H1 (cell line): ENCODE results near the gene ABCC4. TPM values are rescaled to one million over a fixed set of nuclear protein-coding genes. Genes with fewer than 3 reads are reported as not detected.

Source experiments
- CTCF ChIA-PET: fragments of 300-600 bp; sonication (Branson Sonifier 250); formaldehyde crosslinking; loops from one replicate; lab custom pipeline; 2021; ENCODE audit not compliant: partially characterized antibody; lab: Charles Lee
- POLR2A ChIA-PET: fragments of 300-600 bp; sonication (Branson Sonifier 250); formaldehyde crosslinking; loops from one replicate; lab custom pipeline; 2021; ENCODE audit warnings: inconsistent platforms; ENCODE audit not compliant: partially characterized antibody; lab: Charles Lee
- DNase-seq, 2 experiments: peaks; one replicate each; pipeline versions ENCODE4 v3.0.0 to v3.0.0-alpha.2; 2010 to 2022; ENCODE audit warnings: low spot score in 2 of 2, low read depth in 1 of 2, mixed read lengths in 1 of 2
- FAIRE-seq: peaks from 2 replicates; lab custom pipeline; 2011; peaks lifted over from hg19 to GRCh38; lab: Jason Lieb, UNC
- H2AFZ ChIP-seq: 2 replicates; pipeline ENCODE4 v1.8.1; 2012; ENCODE audit warnings: low read length, inconsistent platforms
- H2AK5ac ChIP-seq: 2 replicates; pipeline ENCODE4 v1.6.1; 2013; ENCODE audit warnings: low read depth, low read length
- H2BK120ac ChIP-seq: replicated peaks from 2 replicates; pipeline ENCODE3; 2013; ENCODE audit warnings: low read depth, low read length, inconsistent platforms
- H2BK12ac ChIP-seq: 2 replicates; pipeline ENCODE4 v1.6.1; 2013; ENCODE audit warnings: low read depth, low read length
- H2BK15ac ChIP-seq: 2 replicates; pipeline ENCODE4 v1.6.1; 2013; ENCODE audit warnings: low read length
- H2BK20ac ChIP-seq: 2 replicates; pipeline ENCODE4 v1.6.1; 2013; ENCODE audit warnings: low read length
- H2BK5ac ChIP-seq: 2 replicates; pipeline ENCODE4 v1.6.1; 2013; ENCODE audit warnings: low read depth, low read length
- H3K14ac ChIP-seq: 2 replicates; pipeline ENCODE4 v1.6.1; 2013; ENCODE audit warnings: inconsistent platforms; ENCODE audit not compliant: insufficient read length
- H3K18ac ChIP-seq: 2 replicates; pipeline ENCODE4 v1.6.1; 2013; ENCODE audit warnings: low read length; ENCODE audit errors: extremely low read depth
- H3K23ac ChIP-seq: 2 replicates; pipeline ENCODE4 v1.6.1; 2013; ENCODE audit warnings: inconsistent platforms; ENCODE audit not compliant: insufficient read length
- H3K23me2 ChIP-seq: 2 replicates; pipeline ENCODE4 v1.6.1; 2013; ENCODE audit warnings: low read depth, low read length
- H3K27ac ChIP-seq: 2 replicates; pipeline ENCODE4 v1.6.1; 2011; ENCODE audit warnings: low read depth, low read length, inconsistent platforms
- H3K27me3 ChIP-seq, 4 experiments: replicated peaks in 1 of 4; 1 replicate in 1 of 4; 2 replicates in 3 of 4; pipeline versions ENCODE4 v1.6.1 to v1.8.1; 2011 to 2013; ENCODE audit warnings: low read length in 3 of 4, mild to moderate bottlenecking in 3 of 4, inconsistent platforms in 2 of 4, mixed read lengths in 2 of 4, moderate library complexity in 1 of 4; ENCODE audit not compliant: control insufficient read depth in 3 of 4, insufficient read depth in 3 of 4; ENCODE audit errors: extremely low read depth in 1 of 4
- H3K36me3 ChIP-seq, 4 experiments: 2 replicates each; pipeline versions ENCODE4 v1.6.1 to v1.8.1; 2011 to 2013; ENCODE audit warnings: mild to moderate bottlenecking in 4 of 4, low read length in 3 of 4, moderate library complexity in 2 of 4, control low read depth in 1 of 4, inconsistent platforms in 1 of 4; ENCODE audit not compliant: insufficient read depth in 4 of 4, control insufficient read depth in 2 of 4
- H3K4ac ChIP-seq: replicated peaks from 2 replicates; pipeline ENCODE3; 2013; ENCODE audit warnings: low read length, low read depth, mixed read lengths, inconsistent platforms; ENCODE audit not compliant: insufficient read length
- H3K4me1 ChIP-seq, 4 experiments: replicated peaks in 1 of 4; 1 replicate in 1 of 4; 2 replicates in 3 of 4; pipeline versions ENCODE4 v1.6.1 to v1.8.1; 2011 to 2013; ENCODE audit warnings: low read length in 3 of 4, inconsistent platforms in 2 of 4, mixed read lengths in 1 of 4; ENCODE audit not compliant: insufficient read depth in 4 of 4, control insufficient read depth in 3 of 4
- H3K4me2 ChIP-seq, 2 experiments: 2 replicates each; pipeline versions ENCODE4 v1.6.1 to v1.8.1; 2011 to 2013; ENCODE audit warnings: low read depth in 2 of 2, low read length in 2 of 2, control low read depth in 1 of 2, inconsistent platforms in 1 of 2, mild to moderate bottlenecking in 1 of 2; ENCODE audit not compliant: insufficient read depth in 1 of 2
- H3K4me3 ChIP-seq, 4 experiments: fragments of 200-600, 300-600 bp in 1 of 4; sonication (generic), shearing (Covaris generic), sonication (Bioruptor Twin) in 1 of 4; 2 replicates each; pipeline versions ENCODE4 v1.5.1 to v1.8.1; 2011 to 2016; ENCODE audit warnings: low read length in 4 of 4, low read depth in 3 of 4, control low read depth in 2 of 4, inconsistent platforms in 2 of 4, mild to moderate bottlenecking in 2 of 4, mixed read lengths in 1 of 4, moderate library complexity in 1 of 4; ENCODE audit not compliant: insufficient read depth in 2 of 4; ENCODE audit errors: extremely low read depth in 1 of 4
- H3K56ac ChIP-seq: replicated peaks from 2 replicates; pipeline ENCODE3; 2013; ENCODE audit warnings: low read depth, mild to moderate bottlenecking, mixed read lengths, low read length, inconsistent platforms; ENCODE audit not compliant: insufficient read length
- H3K79me1 ChIP-seq: 2 replicates; pipeline ENCODE4 v1.6.1; 2013; ENCODE audit warnings: low read depth, low read length, control low read depth
- H3K79me2 ChIP-seq, 2 experiments: 2 replicates each; pipeline versions ENCODE4 v1.6.1 to v1.8.1; 2012 to 2013; ENCODE audit warnings: low read length in 2 of 2, mild to moderate bottlenecking in 2 of 2, inconsistent platforms in 1 of 2; ENCODE audit not compliant: insufficient read depth in 2 of 2, control insufficient read depth in 1 of 2
- H3K9ac ChIP-seq, 4 experiments: replicated peaks in 1 of 4; 1 replicate in 1 of 4; 2 replicates in 3 of 4; pipeline versions ENCODE4 v1.6.1 to v1.8.1; 2011 to 2013; ENCODE audit warnings: low read depth in 3 of 4, low read length in 3 of 4, control low read depth in 2 of 4, mild to moderate bottlenecking in 2 of 4, moderate library complexity in 2 of 4, inconsistent platforms in 1 of 4; ENCODE audit errors: extremely low read depth in 1 of 4
- H3K9me3 ChIP-seq, 2 experiments: 2 replicates each; pipeline versions ENCODE4 v1.6.1 to v1.8.1; 2012 to 2013; ENCODE audit warnings: mild to moderate bottlenecking in 2 of 2, moderate library complexity in 2 of 2, control low read depth in 1 of 2, inconsistent platforms in 1 of 2, low read depth in 1 of 2, low read length in 1 of 2, mixed read lengths in 1 of 2; ENCODE audit not compliant: insufficient read depth in 2 of 2
- H4K20me1 ChIP-seq, 2 experiments: replicated peaks in 1 of 2; 2 replicates each; pipeline versions ENCODE3 to v1.8.1; 2011 to 2013; ENCODE audit warnings: inconsistent platforms in 2 of 2, low read length in 2 of 2, mild to moderate bottlenecking in 1 of 2; ENCODE audit not compliant: insufficient read depth in 2 of 2, control insufficient read depth in 1 of 2
- H4K5ac ChIP-seq: 2 replicates; pipeline ENCODE4 v1.6.1; 2013; ENCODE audit warnings: low read length, low read depth, mixed read lengths, inconsistent platforms; ENCODE audit not compliant: insufficient read length
- H4K8ac ChIP-seq: 2 replicates; pipeline ENCODE4 v1.8.0; 2013; ENCODE audit warnings: mild to moderate bottlenecking, moderate library complexity, low read length, inconsistent platforms; ENCODE audit not compliant: insufficient read depth; ENCODE audit errors: extremely low read depth
- H4K91ac ChIP-seq: replicated peaks from 2 replicates; pipeline ENCODE3; 2013; ENCODE audit warnings: low read length, mixed read lengths, inconsistent platforms; ENCODE audit not compliant: insufficient read length
- BACH1 ChIP-seq: IDR thresholded peaks from 2 replicates; pipeline ENCODE4 v1.6.1; 2012; ENCODE audit warnings: low read length, improper control_type of control experiment
- GABPA ChIP-seq: IDR thresholded peaks from 2 replicates; pipeline ENCODE4 v1.6.1; 2011; ENCODE audit warnings: mild to moderate bottlenecking, low read length, moderate library complexity, borderline replicate concordance; ENCODE audit not compliant: insufficient read depth
- KDM4A ChIP-seq: IDR thresholded peaks from one replicate; pipeline ENCODE4 v1.7.1; 2012; ENCODE audit warnings: low read depth, mild to moderate bottlenecking, moderate library complexity, low read length, inconsistent platforms; ENCODE audit not compliant: severe bottlenecking
- KDM5A ChIP-seq: fragments of 200-600 bp; IDR thresholded peaks from 2 replicates; pipeline ENCODE4 v1.7.1; 2012; ENCODE audit warnings: mild to moderate bottlenecking, low read length, inconsistent platforms, mixed read lengths
- NRF1 ChIP-seq: IDR thresholded peaks from 2 replicates; pipeline ENCODE4 v1.6.1; 2011; ENCODE audit warnings: mild to moderate bottlenecking, low read depth, low read length, improper control_type of control experiment
- PHF8 ChIP-seq: fragments of 200-600 bp; sonication (generic); conservative IDR thresholded peaks from 2 replicates; pipeline ENCODE4 v1.7.1; 2012; ENCODE audit warnings: low read depth, mild to moderate bottlenecking, inconsistent platforms, low read length, moderate library complexity
- RFX5 ChIP-seq: IDR thresholded peaks from 2 replicates; pipeline ENCODE4 v1.6.1; 2011; ENCODE audit warnings: low read depth, low read length, improper control_type of control experiment, borderline replicate concordance
- RXRA ChIP-seq: IDR thresholded peaks from 2 replicates; pipeline ENCODE4 v1.6.1; 2011; ENCODE audit warnings: low read depth, mild to moderate bottlenecking, low read length, moderate library complexity; ENCODE audit not compliant: insufficient read depth
- SAP30 ChIP-seq: fragments of 300-600 bp; sonication (generic); IDR thresholded peaks from 2 replicates; pipeline ENCODE4 v1.7.1; 2012; ENCODE audit warnings: low read length, moderate library complexity, mild to moderate bottlenecking, inconsistent platforms; ENCODE audit not compliant: insufficient read depth, insufficient replicate concordance
- SIN3A ChIP-seq, 2 experiments: IDR thresholded peaks in 1 of 2; conservative IDR thresholded peaks in 1 of 2; 2 replicates each; pipeline ENCODE4 v1.6.1; 2011 to 2012; ENCODE audit warnings: low read length in 2 of 2, improper control_type of control experiment in 1 of 2, low read depth in 1 of 2, mild to moderate bottlenecking in 1 of 2
- SP2 ChIP-seq: IDR thresholded peaks from 2 replicates; pipeline ENCODE4 v1.6.1; 2012; ENCODE audit warnings: mild to moderate bottlenecking, low read length, inconsistent platforms
- SUZ12 ChIP-seq: fragments of 200-600 bp; sonication (generic); IDR thresholded peaks from 2 replicates; pipeline ENCODE4 v1.6.1; 2012; ENCODE audit warnings: mild to moderate bottlenecking, inconsistent platforms, low read length, moderate library complexity, mixed read lengths
- TAF7 ChIP-seq: optimal IDR thresholded peaks from 2 replicates; pipeline ENCODE3; 2011; ENCODE audit warnings: low read depth, mild to moderate bottlenecking, inconsistent platforms, low read length, moderate library complexity, borderline replicate concordance
- TCF12 ChIP-seq: IDR thresholded peaks from 2 replicates; pipeline ENCODE4 v1.6.1; 2011; ENCODE audit warnings: low read depth, mild to moderate bottlenecking, low read length
- TEAD4 ChIP-seq: IDR thresholded peaks from 2 replicates; pipeline ENCODE4 v1.6.1; 2012; ENCODE audit warnings: low read depth, low read length, inconsistent platforms, mixed read lengths
- WGBS, 2 experiments: shearing (Covaris generic) in 1 of 2; methylation state at CpG; one replicate each; pipeline versions ENCODE4 v1.1.6 to v1.1.7; 2013 to 2015; ENCODE audit warnings: low lambda C conversion rate in 2 of 2, mixed read lengths in 2 of 2, inconsistent platforms in 1 of 2, low coverage in 1 of 2, missing lambda C conversion rate in 1 of 2; ENCODE audit not compliant: insufficient replicate concordance in 2 of 2, insufficient coverage in 1 of 2, insufficient read length in 1 of 2; ENCODE audit errors: extremely low coverage in 1 of 2, missing lambda C conversion rate in 1 of 2; 5-methylcytosine and 5-hydroxymethylcytosine counted together
- polyA plus RNA-seq, 7 experiments: library from polyadenylated mRNA; depleted of rRNA in 3 of 7; stranded (reverse) in 5 of 7; unstranded in 2 of 7; fragments of >200 nt in 5 of 7; fragments of 200-250 nt in 2 of 7; gene quantifications; 1 replicate in 5 of 7; 2 replicates in 1 of 7; 4 replicates in 1 of 7; pipeline versions ENCODE4 v1.2.1 to v1.2.3, GENCODE V29; 2011 to 2013; ENCODE audit warnings: missing spikeins in 2 of 7, mixed read lengths in 2 of 7
- total RNA-seq: library from RNA; stranded (reverse); fragmentation: NEBNext Ultra II Directional; extraction: Animal tissue kit (Norgen Biotek cat#: 25700); gene quantifications from 2 replicates; pipeline ENCODE4 v1.2.1, GENCODE V29; 2021

The ABCC4 gene
- total and polyA plus RNA-seq, 2 of the 8 experiments (the other 6 are each of a cell fraction or from before 2014, with no cell fraction given) = 4.0 to 14.1 TPM

DNA sequence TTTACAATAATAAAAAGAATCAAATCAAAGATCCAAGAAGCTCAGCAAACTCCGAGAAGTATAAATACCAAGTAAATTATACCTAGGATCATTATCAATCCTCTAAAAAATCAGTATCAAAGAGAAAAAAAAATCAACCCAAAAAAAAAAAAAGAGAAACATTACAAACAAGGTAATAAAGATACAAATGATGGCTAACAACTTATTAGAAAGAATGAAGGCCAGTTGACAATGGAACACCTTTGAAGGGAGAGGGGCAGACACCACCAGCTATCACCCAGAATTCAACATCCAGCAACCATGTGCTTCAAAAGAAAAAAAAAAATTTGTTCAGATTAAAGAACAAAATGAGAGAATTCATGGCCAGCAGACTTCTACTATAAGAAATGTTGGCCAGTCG, 77.2 kb downstream of the ABCC4 start:
- Histone ChIP-seq H3K9me3 (no peaks in the 10 kb centered on the region), H3K79me1 (no peaks in the 10 kb centered on the region; the same call in 1 of the 2 replicates), H4K5ac (no peak overlapping the region), H4K8ac (no peak overlapping the region), H2BK5ac (no peak overlapping the region), H3K14ac (no peak overlapping the region), H3K36me3 (no peaks in the 10 kb centered on the region), H2BK20ac (no peak overlapping the region), H2BK12ac (no peak overlapping the region), H3K27me3 (no peaks in the 10 kb centered on the region), H4K20me1 (no peaks in the 10 kb centered on the region), H3K4me3 (no peak overlapping the region), H4K91ac (no peak overlapping the region), H3K4me2 (no peak overlapping the region), H3K18ac (no peak overlapping the region), H2BK15ac (no peak overlapping the region), H2AK5ac (no peak overlapping the region), H3K56ac (no peak overlapping the region), H3K27ac (no peak overlapping the region), H3K79me2 (no peaks in the 10 kb centered on the region), H3K4me1 (no peaks in the 10 kb centered on the region), H3K23me2 (no peaks in the 10 kb centered on the region; the same call in 1 of the 2 replicates), H2AFZ (no peak overlapping the region), H2BK120ac (no peak overlapping the region), H3K23ac (no peak overlapping the region), H3K9ac (no peak overlapping the region), H3K4ac (no peak overlapping the region)
- FAIRE-seq (no peak), DNase-seq (no peak)
- ChIA-PET CTCF (interaction anchor here (0.7 to 1.0 kb wide), 2 partner anchors 48 to 780 kb away, joined by 3 to 4 read pairs; no protein-coding TSS in a partner anchor), POLR2A (no interaction called here)
- 93% methylated on average over 2 of the region's 2 CpGs; no CpG with 5 or more reads in 1 of the 2 experiments for WGBS, 2 experiments
- TF ChIP-seq SIN3A (conservative IDR thresholded peaks at IDR 0.05 in 1 of 2, IDR thresholded peaks at IDR 0.05 in 1 of 2; ENCODE audit: low read depth in 1 of 2, low read length in 2 of 2) (no peak), TAF7 (no peak), SP2 (no peak), TCF12 (no peak), SUZ12 (no peak), KDM4A (no peak), RFX5 (no peak), KDM5A (no peak), TEAD4 (no peak), SAP30 (no peak), RXRA (no peak), BACH1 (no peak), PHF8 (no peak), NRF1 (no peak), GABPA (no peak)
